Measurements from ENCODE around the gene LTB. TPM values are rescaled to one million over a fixed set of nuclear protein-coding genes. Genes with fewer than 3 reads are reported as not detected.

Gene LTB
- total RNA-seq, 4 donors from 2014 or later, result not detected

DNA sequence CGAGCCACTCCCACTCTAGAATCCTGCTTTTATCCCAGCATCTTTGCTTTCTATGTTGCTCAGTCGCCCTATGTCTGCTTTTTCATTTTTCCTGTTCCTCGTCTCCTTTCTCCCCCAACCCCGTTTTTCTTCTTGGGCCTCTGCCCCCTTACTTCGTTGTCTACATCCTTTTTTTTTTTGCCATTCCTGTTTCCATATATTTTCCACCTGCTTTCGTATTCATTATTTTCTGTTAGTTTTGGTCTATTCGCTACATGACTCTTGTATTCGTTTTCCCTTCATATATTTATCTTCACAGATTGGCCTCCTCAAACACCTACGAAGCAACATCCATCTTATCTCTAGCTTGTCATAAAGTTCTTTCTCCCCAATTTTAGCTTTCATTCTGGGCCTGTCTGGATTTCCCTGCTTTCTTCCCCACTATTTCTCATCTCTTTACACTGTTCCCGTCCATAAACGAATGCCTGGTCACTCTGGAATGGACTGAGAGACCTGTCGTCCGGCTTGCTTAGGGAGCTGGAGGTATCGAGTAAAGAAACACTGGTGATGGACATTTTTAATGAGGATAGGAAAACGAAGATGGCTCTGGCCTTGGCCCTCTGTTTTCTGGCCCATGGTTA is 39.2 kb upstream of the LTB start:
- TF ChIP-seq POLR2AphosphoS5 (IDR thresholded peaks at IDR 0.05) (no peak), POLR2A (IDR thresholded peaks at IDR 0.05) (no peak), EP300 (IDR thresholded peaks at IDR 0.05) (no peak)
- TF ChIP-seq, protein P1, sequence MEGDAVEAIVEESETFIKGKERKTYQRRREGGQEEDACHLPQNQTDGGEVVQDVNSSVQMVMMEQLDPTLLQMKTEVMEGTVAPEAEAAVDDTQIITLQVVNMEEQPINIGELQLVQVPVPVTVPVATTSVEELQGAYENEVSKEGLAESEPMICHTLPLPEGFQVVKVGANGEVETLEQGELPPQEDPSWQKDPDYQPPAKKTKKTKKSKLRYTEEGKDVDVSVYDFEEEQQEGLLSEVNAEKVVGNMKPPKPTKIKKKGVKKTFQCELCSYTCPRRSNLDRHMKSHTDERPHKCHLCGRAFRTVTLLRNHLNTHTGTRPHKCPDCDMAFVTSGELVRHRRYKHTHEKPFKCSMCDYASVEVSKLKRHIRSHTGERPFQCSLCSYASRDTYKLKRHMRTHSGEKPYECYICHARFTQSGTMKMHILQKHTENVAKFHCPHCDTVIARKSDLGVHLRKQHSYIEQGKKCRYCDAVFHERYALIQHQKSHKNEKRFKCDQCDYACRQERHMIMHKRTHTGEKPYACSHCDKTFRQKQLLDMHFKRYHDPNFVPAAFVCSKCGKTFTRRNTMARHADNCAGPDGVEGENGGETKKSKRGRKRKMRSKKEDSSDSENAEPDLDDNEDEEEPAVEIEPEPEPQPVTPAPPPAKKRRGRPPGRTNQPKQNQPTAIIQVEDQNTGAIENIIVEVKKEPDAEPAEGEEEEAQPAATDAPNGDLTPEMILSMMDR (IDR thresholded peaks at IDR 0.05), result no peak
- WGBS, result 10% methylated on average over 15 of the region's 15 CpGs

DNA sequence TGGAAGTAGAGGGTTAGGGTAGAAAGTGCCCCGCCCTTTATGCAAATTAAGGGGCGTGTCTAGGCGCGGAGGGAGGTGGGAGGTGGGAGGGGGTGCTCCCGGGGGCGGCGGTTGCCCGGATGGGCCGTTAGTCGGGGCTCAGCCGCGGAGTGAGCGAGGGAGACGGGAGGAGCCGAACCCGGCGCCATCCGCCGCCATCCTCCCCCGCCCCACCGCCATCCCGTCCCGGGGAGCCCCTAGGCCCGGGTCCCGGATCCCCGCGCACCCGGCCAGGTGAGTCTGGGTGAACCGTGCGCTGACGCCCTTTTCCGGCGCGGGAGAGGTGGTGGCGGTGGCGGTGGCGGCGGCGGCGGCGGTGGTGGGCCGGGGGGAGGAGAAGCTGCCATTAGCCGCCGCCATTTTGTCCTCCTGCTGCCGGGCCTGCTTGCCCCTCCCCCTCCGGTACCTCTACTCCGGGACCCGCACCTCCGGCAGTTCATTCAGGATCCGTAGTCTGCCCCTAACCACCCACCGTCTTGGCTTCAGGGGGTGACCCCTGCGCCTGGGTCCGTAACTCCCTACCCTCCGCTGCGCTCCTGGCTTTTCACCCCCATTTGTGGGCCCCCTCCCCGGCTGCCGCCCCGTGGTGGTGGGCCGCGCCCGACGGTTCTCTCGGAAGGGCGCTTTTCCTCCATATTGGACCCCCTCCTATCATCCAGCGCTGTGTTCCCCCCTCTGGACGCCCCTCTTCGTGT is 38.5 kb upstream of the LTB start, which contains the start of gene PRRC2A:
PRRC2A (plus strand) TSS at position 130 of the 734 bp plus-strand sequence. CDS start 2,075 bp downstream, outside the sequence.
- Histone ChIP-seq H3K27ac (peak within 1 kb of the TSS; percentile 96), H3K36me3 (peaks cover 25% of the 10 kb centered on the region), H3K4me1 (peaks cover 24% of the 10 kb centered on the region), H3K27me3 (no peaks in the 10 kb centered on the region), H3K4me3 (peak within 1 kb of the TSS; percentile 65), H3K9me3 (no peaks in the 10 kb centered on the region)
- WGBS, result 0% methylated on average over 32 of the region's 67 CpGs
- peak in 1 of 2 donors; percentile 73 for TF ChIP-seq POLR2A (IDR thresholded peaks at IDR 0.05)
- TF ChIP-seq POLR2AphosphoS5 (IDR thresholded peaks at IDR 0.05), result peak in 2 of 3 donors; percentile 14 to 32
- TF ChIP-seq, protein P1 (IDR thresholded peaks at IDR 0.05), result no peak
- DNase-seq (ENCODE audit: low spot score in 2 of 2), result peak; percentile 91 to 98

More for the DNA sequence above, 39.2 kb upstream of the LTB start:
- H3K9me3 ChIP-seq, result no peaks in the 10 kb centered on the region
- peaks cover 24% of the 10 kb centered on the region for H3K4me1 ChIP-seq
- H3K27ac ChIP-seq, result peak overlapping the region; percentile 96
- H3K36me3 ChIP-seq, result peaks cover 32% of the 10 kb centered on the region
- H3K4me3 ChIP-seq, result peak overlapping the region; percentile 65
- no peak for DNase-seq (ENCODE audit: low spot score in 2 of 2)
- no peaks in the 10 kb centered on the region for H3K27me3 ChIP-seq

DNA sequence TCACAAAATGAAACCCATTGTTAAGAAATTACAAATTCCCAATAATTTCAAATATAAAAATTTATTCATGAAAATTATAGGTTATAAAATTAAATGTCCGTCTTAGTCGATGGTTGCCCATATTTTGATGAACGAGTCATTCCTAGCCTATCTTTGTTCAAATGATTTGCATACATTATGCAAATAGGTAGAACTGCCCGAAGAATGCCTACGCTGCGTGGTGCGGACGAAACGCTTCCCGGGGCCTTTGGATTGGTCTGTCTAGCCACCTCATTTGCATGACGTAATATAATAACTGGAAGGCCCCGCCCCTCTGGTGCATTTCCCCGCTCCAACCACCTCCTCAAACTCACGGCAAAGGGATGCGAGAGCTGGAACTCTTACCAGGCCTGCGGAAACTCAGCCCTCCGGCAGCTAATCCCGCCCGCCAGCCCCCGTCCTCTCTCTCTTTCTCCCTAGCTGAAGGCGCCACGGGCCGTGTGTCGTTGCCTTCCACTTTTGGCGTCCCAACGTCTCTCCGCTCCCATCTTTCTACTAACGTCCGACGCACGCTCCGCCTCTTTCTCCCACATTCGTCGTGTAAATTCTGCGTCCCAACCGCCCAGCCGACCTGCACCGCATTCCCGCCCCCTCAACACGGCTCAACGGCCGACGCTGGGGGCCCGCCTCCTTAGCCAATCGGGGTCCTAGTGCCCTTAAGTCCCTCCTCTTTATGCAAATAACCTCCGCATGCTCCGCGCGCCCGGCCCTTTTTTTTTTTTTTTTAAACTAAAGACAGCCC is 37.8 kb upstream of the LTB start:
- H3K27me3 ChIP-seq, result no peaks in the 10 kb centered on the region
- no peaks in the 10 kb centered on the region for H3K9me3 ChIP-seq
- TF ChIP-seq POLR2AphosphoS5 (IDR thresholded peaks at IDR 0.05) (peak; percentile 4 to 87 (median 85)), POLR2A (IDR thresholded peaks at IDR 0.05) (peak; percentile 79 to 92), EP300 (IDR thresholded peaks at IDR 0.05) (no peak)
- peak overlapping the region; percentile 96 for H3K27ac ChIP-seq
- H3K36me3 ChIP-seq, result peaks cover 17% of the 10 kb centered on the region
- H3K4me1 ChIP-seq, result peaks cover 24% of the 10 kb centered on the region
- under 1% methylated on average over 50 of the region's 50 CpGs for WGBS
- peak overlapping the region; percentile 65 for H3K4me3 ChIP-seq
- DNase-seq (ENCODE audit: low spot score in 2 of 2), result peak; percentile 99 to 100

DNA sequence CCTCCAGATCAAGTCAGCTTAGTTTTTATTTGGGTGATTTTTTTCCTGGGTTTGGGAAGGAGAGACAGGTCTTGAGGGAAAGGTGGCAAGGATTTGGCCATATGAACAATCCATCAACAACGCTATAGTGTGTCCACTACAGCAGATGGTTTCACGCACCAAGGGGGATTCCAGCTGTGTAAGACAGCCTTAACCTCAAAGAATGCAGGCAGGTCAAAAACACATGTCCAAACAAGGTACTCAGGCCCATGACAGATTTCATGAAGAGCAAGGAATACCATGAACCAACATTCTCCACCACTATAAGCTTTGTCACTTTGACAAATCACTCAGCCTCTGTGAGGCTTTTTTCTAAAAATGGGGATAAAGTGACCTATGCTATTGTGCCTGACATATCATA is 34.8 kb upstream of the LTB start:
- Histone ChIP-seq H3K27me3 (no peaks in the 10 kb centered on the region), H3K9me3 (no peaks in the 10 kb centered on the region), H3K27ac (no peak overlapping the region), H3K4me3 (no peak overlapping the region), H3K4me1 (peaks cover 14% of the 10 kb centered on the region), H3K36me3 (no peaks in the 10 kb centered on the region)
- no peak for DNase-seq (ENCODE audit: low spot score in 2 of 2)
- 88% methylated on average over 2 of the region's 2 CpGs for WGBS
- TF ChIP-seq, protein P1 (IDR thresholded peaks at IDR 0.05), result no peak
- TF ChIP-seq POLR2A (IDR thresholded peaks at IDR 0.05) (no peak), POLR2AphosphoS5 (IDR thresholded peaks at IDR 0.05) (no peak), EP300 (IDR thresholded peaks at IDR 0.05) (no peak)

DNA sequence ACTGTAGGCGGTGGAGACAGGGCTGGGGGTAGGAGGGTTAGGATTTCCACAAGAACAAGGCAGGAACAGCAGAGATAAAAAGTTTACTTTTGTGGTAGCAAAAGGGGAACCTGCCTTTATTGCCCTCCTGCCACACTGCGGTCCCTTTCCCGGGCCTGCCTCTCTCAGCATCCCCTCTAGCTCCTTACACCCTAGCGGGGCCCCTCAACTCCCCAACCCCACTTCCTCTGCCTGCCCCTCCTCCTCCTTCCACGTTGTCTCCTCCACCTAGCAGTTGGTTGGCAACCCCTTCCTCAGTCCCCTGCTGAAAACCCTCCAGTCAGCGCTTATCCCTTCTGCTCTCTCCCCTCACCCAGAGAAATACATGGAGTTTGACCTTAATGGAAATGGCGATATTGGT is 33.5 kb upstream of the LTB start:
- Histone ChIP-seq H3K4me3 (peak overlapping the region; percentile 8), H3K4me1 (peaks cover 4% of the 10 kb centered on the region), H3K36me3 (no peaks in the 10 kb centered on the region), H3K27me3 (no peaks in the 10 kb centered on the region), H3K9me3 (no peaks in the 10 kb centered on the region), H3K27ac (no peak overlapping the region)
- WGBS, result 52% methylated on average over 7 of the region's 7 CpGs
- no peak for DNase-seq (ENCODE audit: low spot score in 2 of 2)
- TF ChIP-seq, protein P1 (IDR thresholded peaks at IDR 0.05), result no peak
- TF ChIP-seq EP300 (IDR thresholded peaks at IDR 0.05), result no peak
